Measurements from ENCODE around the gene MAD1L1.
"Not testable (repeated sequence)": the region's sequence is repeated elsewhere in the genome, so short reads cannot be mapped to it uniquely, and the experiment has no call there.

MAD1L1 gene

GRCh38 chr7:2059964-2060700, 172.6 kb downstream of the MAD1L1 start:
- Histone ChIP-seq H3K4me1 (ENCODE audit: control insufficient read depth in 2 of 2, insufficient read depth in 2 of 2, low read length in 2 of 2) (peaks cover 8 to 19% of the 10 kb centered on the region in 2 donors), H3K9ac (ENCODE audit: low read depth in 1 of 2, low read length in 2 of 2) (no peak overlapping the region), H3K27ac (ENCODE audit: low read depth in 2 of 2, low read length in 2 of 2) (no peak overlapping the region), H3K36me3 (ENCODE audit: control insufficient read depth in 2 of 2, insufficient read depth in 2 of 2, low read length in 2 of 2) (no peaks in the 10 kb centered on the region), H3K27me3 (ENCODE audit: control insufficient read depth in 2 of 2, insufficient read depth in 2 of 2, low read length in 2 of 2) (no peaks in the 10 kb centered on the region), H3K4me3 (ENCODE audit: low read length in 2 of 2) (no peak overlapping the region), H3K9me3 (ENCODE audit: control insufficient read depth in 2 of 2, low read length in 2 of 2) (no peaks in the 10 kb centered on the region)

- not testable (repeated sequence) for H3K9me3 ChIP-seq (ENCODE audit: control insufficient read depth in 2 of 2, low read length in 2 of 2); H3K27ac ChIP-seq (ENCODE audit: low read depth in 2 of 2, low read length in 2 of 2); H3K4me1 ChIP-seq (ENCODE audit: control insufficient read depth in 2 of 2, insufficient read depth in 2 of 2, low read length in 2 of 2); H3K4me3 ChIP-seq (ENCODE audit: low read length in 2 of 2); H3K27me3 ChIP-seq (ENCODE audit: control insufficient read depth in 2 of 2, insufficient read depth in 2 of 2, low read length in 2 of 2); H3K36me3 ChIP-seq (ENCODE audit: control insufficient read depth in 2 of 2, insufficient read depth in 2 of 2, low read length in 2 of 2); H3K9ac ChIP-seq (ENCODE audit: low read depth in 1 of 2, low read length in 2 of 2)
Measured at GRCh38 chr7:2058246-2058645, 174.5 kb downstream of the MAD1L1 start.

GRCh38 chr7:2055956-2056355, 176.8 kb downstream of the MAD1L1 start:
- H3K4me1 ChIP-seq (ENCODE audit: control insufficient read depth in 2 of 2, insufficient read depth in 2 of 2, low read length in 2 of 2) = no peaks in the 10 kb centered on the region
- no peak overlapping the region for H3K9ac ChIP-seq (ENCODE audit: low read depth in 1 of 2, low read length in 2 of 2)
- no peaks in the 10 kb centered on the region for H3K9me3 ChIP-seq (ENCODE audit: control insufficient read depth in 2 of 2, low read length in 2 of 2)
- H3K36me3 ChIP-seq (ENCODE audit: control insufficient read depth in 2 of 2, insufficient read depth in 2 of 2, low read length in 2 of 2) = no peaks in the 10 kb centered on the region
- no peak overlapping the region for H3K27ac ChIP-seq (ENCODE audit: low read depth in 2 of 2, low read length in 2 of 2)
- no peaks in the 10 kb centered on the region for H3K27me3 ChIP-seq (ENCODE audit: control insufficient read depth in 2 of 2, insufficient read depth in 2 of 2, low read length in 2 of 2)
- no peak overlapping the region for H3K4me3 ChIP-seq (ENCODE audit: low read length in 2 of 2)

- no peak overlapping the region for H3K9ac ChIP-seq (ENCODE audit: low read depth in 1 of 2, low read length in 2 of 2)
- no peaks in the 10 kb centered on the region for H3K36me3 ChIP-seq (ENCODE audit: control insufficient read depth in 2 of 2, insufficient read depth in 2 of 2, low read length in 2 of 2)
- no peaks in the 10 kb centered on the region for H3K9me3 ChIP-seq (ENCODE audit: control insufficient read depth in 2 of 2, low read length in 2 of 2)
- no peaks in the 10 kb centered on the region for H3K4me1 ChIP-seq (ENCODE audit: control insufficient read depth in 2 of 2, insufficient read depth in 2 of 2, low read length in 2 of 2)
- H3K27ac ChIP-seq (ENCODE audit: low read depth in 2 of 2, low read length in 2 of 2) = no peak overlapping the region
- no peak overlapping the region for H3K4me3 ChIP-seq (ENCODE audit: low read length in 2 of 2)
- H3K27me3 ChIP-seq (ENCODE audit: control insufficient read depth in 2 of 2, insufficient read depth in 2 of 2, low read length in 2 of 2) = no peaks in the 10 kb centered on the region
Measured at GRCh38 chr7:2054927-2055326, 177.8 kb downstream of the MAD1L1 start.

- Histone ChIP-seq H3K9ac (ENCODE audit: low read depth in 1 of 2, low read length in 2 of 2) (no peak overlapping the region), H3K36me3 (ENCODE audit: control insufficient read depth in 2 of 2, insufficient read depth in 2 of 2, low read length in 2 of 2) (no peaks in the 10 kb centered on the region), H3K27me3 (ENCODE audit: control insufficient read depth in 2 of 2, insufficient read depth in 2 of 2, low read length in 2 of 2) (no peaks in the 10 kb centered on the region), H3K4me3 (ENCODE audit: low read length in 2 of 2) (no peak overlapping the region), H3K9me3 (ENCODE audit: control insufficient read depth in 2 of 2, low read length in 2 of 2) (no peaks in the 10 kb centered on the region), H3K27ac (ENCODE audit: low read depth in 2 of 2, low read length in 2 of 2) (no peak overlapping the region), H3K4me1 (ENCODE audit: control insufficient read depth in 2 of 2, insufficient read depth in 2 of 2, low read length in 2 of 2) (no peaks in the 10 kb centered on the region)
Measured at GRCh38 chr7:2053395-2053794, 179.3 kb downstream of the MAD1L1 start.

GRCh38 chr7:2052657-2053048, 180.1 kb downstream of the MAD1L1 start:
- Histone ChIP-seq H3K4me1 (ENCODE audit: control insufficient read depth in 2 of 2, insufficient read depth in 2 of 2, low read length in 2 of 2) (peaks cover 4% of the 10 kb centered on the region in 2 donors), H3K9ac (ENCODE audit: low read depth in 1 of 2, low read length in 2 of 2) (no peak overlapping the region), H3K27ac (ENCODE audit: low read depth in 2 of 2, low read length in 2 of 2) (no peak overlapping the region), H3K9me3 (ENCODE audit: control insufficient read depth in 2 of 2, low read length in 2 of 2) (no peaks in the 10 kb centered on the region), H3K27me3 (ENCODE audit: control insufficient read depth in 2 of 2, insufficient read depth in 2 of 2, low read length in 2 of 2) (no peaks in the 10 kb centered on the region), H3K36me3 (ENCODE audit: control insufficient read depth in 2 of 2, insufficient read depth in 2 of 2, low read length in 2 of 2) (no peaks in the 10 kb centered on the region), H3K4me3 (ENCODE audit: low read length in 2 of 2) (no peak overlapping the region)

- Histone ChIP-seq H3K4me3 (ENCODE audit: low read length in 2 of 2) (no peak overlapping the region), H3K9me3 (ENCODE audit: control insufficient read depth in 2 of 2, low read length in 2 of 2) (no peaks in the 10 kb centered on the region), H3K27me3 (ENCODE audit: control insufficient read depth in 2 of 2, insufficient read depth in 2 of 2, low read length in 2 of 2) (no peaks in the 10 kb centered on the region), H3K27ac (ENCODE audit: low read depth in 2 of 2, low read length in 2 of 2) (no peak overlapping the region), H3K36me3 (ENCODE audit: control insufficient read depth in 2 of 2, insufficient read depth in 2 of 2, low read length in 2 of 2) (no peaks in the 10 kb centered on the region), H3K4me1 (ENCODE audit: control insufficient read depth in 2 of 2, insufficient read depth in 2 of 2, low read length in 2 of 2) (peaks cover 7% of the 10 kb centered on the region in 2 donors), H3K9ac (ENCODE audit: low read depth in 1 of 2, low read length in 2 of 2) (no peak overlapping the region)
Measured at GRCh38 chr7:2051707-2052656, 180.8 kb downstream of the MAD1L1 start.

GRCh38 chr7:2050511-2050866, 182.3 kb downstream of the MAD1L1 start:
- no peaks in the 10 kb centered on the region for H3K36me3 ChIP-seq (ENCODE audit: control insufficient read depth in 2 of 2, insufficient read depth in 2 of 2, low read length in 2 of 2)
- H3K4me1 ChIP-seq (ENCODE audit: control insufficient read depth in 2 of 2, insufficient read depth in 2 of 2, low read length in 2 of 2) = peaks cover 7 to 11% of the 10 kb centered on the region in 2 donors
- H3K9ac ChIP-seq (ENCODE audit: low read depth in 1 of 2, low read length in 2 of 2) = no peak overlapping the region
- H3K27me3 ChIP-seq (ENCODE audit: control insufficient read depth in 2 of 2, insufficient read depth in 2 of 2, low read length in 2 of 2) = no peaks in the 10 kb centered on the region
- no peak overlapping the region for H3K4me3 ChIP-seq (ENCODE audit: low read length in 2 of 2)
- H3K27ac ChIP-seq (ENCODE audit: low read depth in 2 of 2, low read length in 2 of 2) = no peak overlapping the region
- no peaks in the 10 kb centered on the region for H3K9me3 ChIP-seq (ENCODE audit: control insufficient read depth in 2 of 2, low read length in 2 of 2)

GRCh38 chr7:2049782-2050510, 182.8 kb downstream of the MAD1L1 start:
- H3K27ac ChIP-seq (ENCODE audit: low read depth in 2 of 2, low read length in 2 of 2) = no peak overlapping the region

More at GRCh38 chr7:2049782-2050510, 182.8 kb downstream of the MAD1L1 start:
- Histone ChIP-seq H3K36me3 (ENCODE audit: control insufficient read depth in 2 of 2, insufficient read depth in 2 of 2, low read length in 2 of 2) (no peaks in the 10 kb centered on the region), H3K4me3 (ENCODE audit: low read length in 2 of 2) (no peak overlapping the region), H3K27me3 (ENCODE audit: control insufficient read depth in 2 of 2, insufficient read depth in 2 of 2, low read length in 2 of 2) (no peaks in the 10 kb centered on the region), H3K9ac (ENCODE audit: low read depth in 1 of 2, low read length in 2 of 2) (no peak overlapping the region), H3K4me1 (ENCODE audit: control insufficient read depth in 2 of 2, insufficient read depth in 2 of 2, low read length in 2 of 2) (peaks cover 7 to 11% of the 10 kb centered on the region in 2 donors), H3K9me3 (ENCODE audit: control insufficient read depth in 2 of 2, low read length in 2 of 2) (no peaks in the 10 kb centered on the region)

Data from mucosa of rectum (tissue), 2 donors.